Measurements from ENCODE around the gene HS3ST3A1.
"Not testable (repeated sequence)": the region's sequence is repeated elsewhere in the genome, so short reads cannot be mapped to it uniquely, and the experiment has no call there.

HS3ST3A1 gene

GRCh38 chr17:13569398-13570123, 32.2 kb downstream of the HS3ST3A1 start:
- DNase-seq = no peak

- no peak for DNase-seq
Observed at GRCh38 chr17:13568582-13569397, 32.9 kb downstream of the HS3ST3A1 start.

GRCh38 chr17:13563866-13564265, 37.9 kb downstream of the HS3ST3A1 start:
- DNase-seq = no peak

GRCh38 chr17:13562271-13562800, 39.4 kb downstream of the HS3ST3A1 start:
- DNase-seq = no peak

- DNase-seq = no peak
Observed at GRCh38 chr17:13561606-13562270, 40.0 kb downstream of the HS3ST3A1 start.

GRCh38 chr17:13560935-13561334, 40.8 kb downstream of the HS3ST3A1 start:
- no peak for DNase-seq

- DNase-seq = no peak
Observed at GRCh38 chr17:13558588-13558987, 43.1 kb downstream of the HS3ST3A1 start.

- no peak for DNase-seq
Observed at GRCh38 chr17:13557077-13557476, 44.7 kb downstream of the HS3ST3A1 start.

- no peak for DNase-seq
Observed at GRCh38 chr17:13554231-13554630, 47.5 kb downstream of the HS3ST3A1 start.

GRCh38 chr17:13550291-13550690, 51.4 kb downstream of the HS3ST3A1 start:
- no peak for DNase-seq

GRCh38 chr17:13548576-13548975, 53.2 kb downstream of the HS3ST3A1 start:
- DNase-seq = not testable (repeated sequence)

- DNase-seq = no peak
Observed at GRCh38 chr17:13546851-13547250, 54.9 kb downstream of the HS3ST3A1 start.

GRCh38 chr17:13545941-13546340, 55.8 kb downstream of the HS3ST3A1 start:
- DNase-seq = no peak

- DNase-seq = no peak
Observed at GRCh38 chr17:13544765-13545164, 57.0 kb downstream of the HS3ST3A1 start.

GRCh38 chr17:13544292-13544691, 57.4 kb downstream of the HS3ST3A1 start:
- no peak for DNase-seq

- DNase-seq = no peak
Observed at GRCh38 chr17:13542636-13543035, 59.1 kb downstream of the HS3ST3A1 start.

- DNase-seq = no peak
Observed at GRCh38 chr17:13541032-13541480, 60.7 kb downstream of the HS3ST3A1 start.

- no peak for DNase-seq
Observed at GRCh38 chr17:13540546-13540945, 61.2 kb downstream of the HS3ST3A1 start.

- no peak for DNase-seq
Observed at GRCh38 chr17:13539421-13539820, 62.3 kb downstream of the HS3ST3A1 start.

GRCh38 chr17:13538841-13539411, 62.8 kb downstream of the HS3ST3A1 start:
- DNase-seq = no peak

GRCh38 chr17:13537871-13538643, 63.7 kb downstream of the HS3ST3A1 start:
- DNase-seq = no peak

- DNase-seq = no peak
Observed at GRCh38 chr17:13537167-13537731, 64.5 kb downstream of the HS3ST3A1 start.

Measured in NCI-H345 (cell line).